Glutamatergic neuron (in vitro differentiated cells): Measurements from ENCODE around the gene CXCL9. TPM values are rescaled to one million over a fixed set of nuclear protein-coding genes. Genes with fewer than 3 reads are reported as not detected.
A peak's percentile ranks its signal among the peaks of the same experiment; 100 is the strongest.

Experiments used
- DNase-seq: peaks from one replicate; pipeline ENCODE4 v3.0.0; 2022
- H3K27ac Mint-ChIP-seq: one replicate; pipeline ENCODE4 v1.8.0; 2020; ENCODE audit warnings: mild to moderate bottlenecking, mixed read lengths, inconsistent platforms; ENCODE audit not compliant: unreplicated experiment
- H3K27me3 Mint-ChIP-seq: one replicate; pipeline ENCODE4 v1.8.0; 2020; ENCODE audit warnings: mild to moderate bottlenecking, moderate library complexity, mixed read lengths, inconsistent platforms; ENCODE audit not compliant: unreplicated experiment
- H3K36me3 Mint-ChIP-seq: one replicate; pipeline ENCODE4 v1.8.0; 2020; ENCODE audit warnings: mild to moderate bottlenecking, mixed read lengths, inconsistent platforms; ENCODE audit not compliant: unreplicated experiment
- H3K4me1 Mint-ChIP-seq: one replicate; pipeline ENCODE4 v1.8.0; 2020; ENCODE audit warnings: mild to moderate bottlenecking, low read depth, mixed read lengths, inconsistent platforms; ENCODE audit not compliant: unreplicated experiment
- H3K4me3 Mint-ChIP-seq: one replicate; pipeline ENCODE4 v1.8.0; 2020; ENCODE audit warnings: mild to moderate bottlenecking, mixed read lengths, inconsistent platforms; ENCODE audit not compliant: unreplicated experiment
- H3K9me3 Mint-ChIP-seq: one replicate; pipeline ENCODE4 v1.8.0; 2020; ENCODE audit warnings: mild to moderate bottlenecking, moderate library complexity, mixed read lengths, inconsistent platforms; ENCODE audit not compliant: unreplicated experiment
- CTCF ChIP-seq: fragments of 200-600 bp; sonication (generic); IDR thresholded peaks from one replicate; pipeline ENCODE4 v1.5.0; 2021; ENCODE audit not compliant: partially characterized antibody, unreplicated experiment
- total RNA-seq: library from RNA; stranded (reverse); fragmentation: NEBNext Ultra II Directional; extraction: Animal tissue kit (Norgen Biotek cat#: 25700); gene quantifications from one replicate; pipeline ENCODE4 v1.2.1, GENCODE V29; 2021; ENCODE audit not compliant: unreplicated experiment

Gene CXCL9
- total RNA-seq, 1 donor from 2014 or later: not detected

GRCh38 chr4:75995727-75996126 lies 11.6 kb downstream of the CXCL9 start:
- peaks cover 4% of the 10 kb centered on the region for H3K27me3 Mint-ChIP-seq
- DNase-seq: no peak
- H3K9me3 Mint-ChIP-seq: peaks cover 7% of the 10 kb centered on the region

GRCh38 chr4:75992462-75992861 lies 14.8 kb downstream of the CXCL9 start:
- Mint-ChIP-seq H3K4me1 (peaks cover 18% of the 10 kb centered on the region), H3K9me3 (peaks cover 8% of the 10 kb centered on the region), H3K4me3 (no peak overlapping the region), H3K27me3 (peaks cover 4% of the 10 kb centered on the region), H3K27ac (no peak overlapping the region), H3K36me3 (peaks cover 6% of the 10 kb centered on the region)
- DNase-seq: no peak
- no peak for TF ChIP-seq CTCF

More at GRCh38 chr4:75995727-75996126, 11.6 kb downstream of the CXCL9 start:
- Mint-ChIP-seq H3K27ac (no peak overlapping the region), H3K4me1 (no peaks in the 10 kb centered on the region), H3K36me3 (no peaks in the 10 kb centered on the region), H3K4me3 (no peak overlapping the region)
- peak; percentile 75 for TF ChIP-seq CTCF

GRCh38 chr4:75989846-75990528 lies 17.3 kb downstream of the CXCL9 start:
- no peak for TF ChIP-seq CTCF
- Mint-ChIP-seq H3K4me3 (peak overlapping the region; percentile 93), H3K9me3 (peaks cover 8% of the 10 kb centered on the region), H3K27me3 (peaks cover 4% of the 10 kb centered on the region), H3K36me3 (peaks cover 6% of the 10 kb centered on the region), H3K4me1 (peaks cover 18% of the 10 kb centered on the region), H3K27ac (peak overlapping the region; percentile 60)
- no peak for DNase-seq

GRCh38 chr4:75985116-75985515 lies 22.2 kb downstream of the CXCL9 start:
- no peaks in the 10 kb centered on the region for H3K27me3 Mint-ChIP-seq

More at GRCh38 chr4:75985116-75985515, 22.2 kb downstream of the CXCL9 start:
- peaks cover 18% of the 10 kb centered on the region for H3K4me1 Mint-ChIP-seq
- TF ChIP-seq CTCF: no peak
- peaks cover 6% of the 10 kb centered on the region for H3K36me3 Mint-ChIP-seq
- H3K4me3 Mint-ChIP-seq: no peak overlapping the region
- H3K9me3 Mint-ChIP-seq: peaks cover 2% of the 10 kb centered on the region
- DNase-seq: no peak
- H3K27ac Mint-ChIP-seq: no peak overlapping the region
